HUDEP-2 (cell line): ENCODE measurements around the gene IRAK4.

Experiments used
- DNase-seq, 76 experiments: peaks; one replicate each; lab custom pipeline; 2025; ENCODE audit not compliant: unreplicated experiment in 76 of 76; lab: John Stamatoyannopoulos, UW

The IRAK4 gene

DNA sequence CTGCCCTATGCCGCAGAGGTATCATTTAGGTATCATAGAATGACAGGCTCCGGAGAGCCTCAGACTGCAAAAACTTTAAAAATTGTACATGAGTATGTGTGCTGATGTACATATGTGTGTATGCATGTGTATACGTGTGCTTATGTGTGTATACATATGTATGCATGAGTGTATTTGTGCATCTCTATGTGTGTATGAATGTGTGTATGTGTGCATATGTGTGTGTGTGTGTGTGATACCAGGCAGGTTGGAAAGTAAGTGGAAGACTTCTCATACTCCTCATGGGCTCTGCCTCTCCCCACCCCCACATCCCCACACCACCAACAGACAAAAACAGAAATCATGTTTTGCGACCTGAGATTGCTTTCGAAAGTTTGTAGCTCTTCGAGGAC lies 76.5 kb downstream of the IRAK4 start:
- peak in 10 of 76 experiments; percentile 13 to 57 (median 37) for DNase-seq

DNA sequence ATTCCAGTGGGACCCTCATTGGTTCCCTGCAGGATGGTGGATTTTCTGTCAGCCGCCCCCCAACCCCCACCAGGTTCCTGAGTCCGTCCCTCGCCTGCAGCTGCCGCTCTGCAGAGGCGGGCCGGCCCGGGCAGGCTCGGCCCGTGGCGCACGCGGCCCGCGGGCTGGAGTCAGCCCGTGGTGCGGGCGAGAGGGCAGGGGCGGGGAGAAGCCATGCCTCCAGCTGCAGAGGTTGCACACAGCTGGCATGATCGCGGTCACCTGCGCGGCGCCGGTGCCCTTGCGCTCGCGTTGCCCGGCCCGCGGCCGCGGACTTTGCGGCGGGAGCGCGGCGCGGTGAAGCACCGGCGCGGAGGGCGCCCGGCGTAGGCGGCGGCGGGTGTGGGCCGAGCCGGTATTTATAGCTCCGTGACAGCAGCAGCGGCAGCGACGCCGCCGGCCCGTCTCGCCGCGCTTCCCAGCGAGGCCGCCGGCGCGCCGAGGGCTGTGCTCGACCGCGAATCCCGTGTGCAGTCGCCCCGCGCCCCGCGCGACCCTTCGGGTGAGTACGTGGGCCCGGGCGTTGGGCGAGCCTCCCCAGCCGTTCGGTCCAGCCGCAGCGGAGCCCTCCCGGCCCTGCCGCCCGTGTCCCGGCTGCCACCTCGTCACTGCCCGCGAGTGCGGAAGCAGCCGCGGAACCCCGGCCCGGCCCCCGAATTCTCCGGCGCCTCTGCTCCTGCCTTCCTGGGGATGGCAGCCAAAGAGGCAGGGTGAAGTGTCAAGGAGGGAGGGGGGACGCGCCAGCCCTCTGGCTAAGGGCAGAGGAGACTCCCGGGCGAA lies 77.1 kb downstream of the IRAK4 start, which contains the start of gene TMEM117:
TSS of gene TMEM117 (plus strand) at position 426 of the 819 bp plus-strand sequence.
- peak in 67 of 76 experiments; percentile 10 to 70 (median 45) for DNase-seq

DNA sequence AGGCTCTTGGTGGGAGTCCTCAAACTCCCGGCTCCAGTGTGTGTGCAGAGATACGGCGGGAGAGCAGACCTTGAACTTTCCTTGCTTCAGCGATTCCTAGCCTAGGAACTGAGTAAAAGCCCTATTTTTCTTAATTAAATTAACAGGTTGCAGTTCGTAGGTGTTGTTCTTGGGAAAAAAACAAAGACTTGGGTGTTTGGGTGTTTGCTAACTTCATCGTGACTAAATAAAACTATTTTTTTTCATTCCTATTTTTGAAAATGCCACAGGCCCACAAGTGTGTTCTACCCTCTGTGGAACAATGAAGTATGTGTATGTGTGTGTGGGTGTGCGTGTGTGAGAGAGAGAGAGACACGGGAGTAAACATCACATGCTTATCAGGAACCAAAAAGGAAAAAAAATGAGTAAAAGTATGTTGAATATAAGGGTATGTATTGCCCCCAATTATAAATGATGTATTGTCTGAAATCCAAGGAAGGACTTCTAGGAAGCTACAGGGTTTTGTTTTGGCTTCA lies 77.8 kb downstream of the IRAK4 start:
- DNase-seq, result peak in 15 of 76 experiments; percentile 3 to 31 (median 15)
